Myocyte (in vitro differentiated cells): ENCODE data around the gene RPL39L. TPM values are rescaled to one million over a fixed set of nuclear protein-coding genes. Genes with fewer than 3 reads are reported as not detected.

ENCODE experiments used
- total RNA-seq: library from RNA; depleted of rRNA; stranded (reverse); fragments of >200 nt; gene quantifications from 2 replicates; pipeline ENCODE4 v1.2.3, GENCODE V29; 2014

The RPL39L gene
- total RNA-seq, 1 donor from 2014 or later = 4.1 TPM

Other genes with a start within 250 kb of the RPL39L start
- gene ST6GAL1, start 209.0 kb downstream of the RPL39L start, total RNA-seq = 2.8 and 11.1 TPM in 2 replicates
- gene RTP1, start 58.0 kb upstream of the RPL39L start, total RNA-seq = not detected in 2 replicates
- not detected in 2 replicates for gene MASP1, start 152.2 kb upstream of the RPL39L start, total RNA-seq
- gene RTP4, start 228.9 kb upstream of the RPL39L start, total RNA-seq = 0.11 TPM in 1 of 2 replicates, not detected in the other